ENCODE data around the gene UBE2C. TPM values are rescaled to one million over a fixed set of nuclear protein-coding genes. Genes with fewer than 3 reads are reported as not detected.

The UBE2C gene
- total RNA-seq, 1 experiment from 2014 or later = 268 TPM

- H3K4me1 Mint-ChIP-seq = no peaks in the 10 kb centered on the region
- no peak overlapping the region for H3K9ac ChIP-seq (ENCODE audit: extremely low read depth, insufficient read length, low read length)
- H2BK120ac ChIP-seq (ENCODE audit: low read depth, low read length, poor library complexity, severe bottlenecking) = no peak overlapping the region
- no peaks in the 10 kb centered on the region for H3K79me1 ChIP-seq (ENCODE audit: insufficient read depth, low read depth, low read length, poor library complexity, severe bottlenecking)
- no peak overlapping the region for H4K8ac ChIP-seq (replicated peaks; ENCODE audit: insufficient read length, low read depth, low read length)
- H2BK15ac ChIP-seq (ENCODE audit: low read depth, low read length) = no peak overlapping the region
- no peaks in the 10 kb centered on the region for H4K20me1 ChIP-seq (ENCODE audit: control insufficient read depth, insufficient read depth, insufficient read length)
- peaks cover 0 to 4% (median 0%) of the 10 kb centered on the region in 3 experiments; a peak in 1 of 7 replicates for H3K36me3 Mint-ChIP-seq (ENCODE audit: insufficient read depth in 1 of 3, low read depth in 3 of 3)
- no peaks in the 10 kb centered on the region for H3K9me3 ChIP-seq (ENCODE audit: control insufficient read depth, low read depth, low read length)
- H4K91ac ChIP-seq (ENCODE audit: insufficient read length, low read depth, low read length) = no peak overlapping the region
- no peaks in the 10 kb centered on the region for H3K4me1 ChIP-seq (ENCODE audit: insufficient read depth, low read length)
- no peaks in the 10 kb centered on the region for H3K79me2 ChIP-seq (ENCODE audit: insufficient read depth, low read length)
- no CpG with 5 or more reads among the region's 5 CpGs for WGBS (ENCODE audit: extremely low coverage, insufficient read length, low lambda C conversion rate)
- no peak overlapping the region; a peak in 1 of 7 replicates for H3K27ac Mint-ChIP-seq
- no peak overlapping the region for H3K14ac ChIP-seq (ENCODE audit: insufficient read depth, low read length)
- H3K27ac ChIP-seq (ENCODE audit: insufficient read length, low read depth, low read length) = no peak overlapping the region
- DNase-seq = no peak
- H3K18ac ChIP-seq (ENCODE audit: insufficient read length, low read depth, low read length) = no peak overlapping the region
- no peak overlapping the region for H2AFZ ChIP-seq (ENCODE audit: low read length)
- H2AK5ac ChIP-seq (ENCODE audit: insufficient read length, low read length) = no peak overlapping the region
- no peak for TF ChIP-seq CTCF (conservative IDR thresholded peaks at IDR 0.05)
- no peak overlapping the region for H2BK5ac ChIP-seq (ENCODE audit: insufficient read length, low read length)
- no peak overlapping the region for H3K4me2 ChIP-seq (ENCODE audit: insufficient read depth, insufficient read length, low read length)
- H3K4ac ChIP-seq (ENCODE audit: low read depth, low read length) = no peak overlapping the region
- H3K23me2 ChIP-seq (ENCODE audit: insufficient read length, low read depth, low read length, poor library complexity, severe bottlenecking) = no peaks in the 10 kb centered on the region
- no peak overlapping the region for H3T11ph ChIP-seq (ENCODE audit: low read length)
- H2BK12ac ChIP-seq (ENCODE audit: insufficient read length, low read depth, low read length) = no peak overlapping the region
- H2BK20ac ChIP-seq (ENCODE audit: low read depth, low read length, poor library complexity, severe bottlenecking) = no peak overlapping the region
- H3K23ac ChIP-seq (ENCODE audit: insufficient read length, low read depth, low read length) = no peak overlapping the region
- no peak overlapping the region for H3K56ac ChIP-seq (ENCODE audit: insufficient read length, low read depth, low read length)
- no peaks in the 10 kb centered on the region for H3K27me3 ChIP-seq (ENCODE audit: insufficient read depth, low read length)
- no peak overlapping the region for H4K5ac ChIP-seq (ENCODE audit: insufficient read length, low read depth, low read length)
- no peak overlapping the region for H3K4me3 Mint-ChIP-seq
- H3K27me3 Mint-ChIP-seq (ENCODE audit: low read depth) = no peaks in the 10 kb centered on the region
- H3K9me3 Mint-ChIP-seq = no peaks in the 10 kb centered on the region
Measured at GRCh38 chr20:45866454-45866853, 54.0 kb downstream of the UBE2C start.

Other genes with a start within 250 kb of the UBE2C start
- gene WFDC8, start 233.4 kb upstream of the UBE2C start, total RNA-seq (2021) = not detected in 2 replicates
- gene WFDC10A, start 182.9 kb upstream of the UBE2C start, total RNA-seq (2021) = not detected in 2 replicates
- gene WFDC9, start 181.4 kb upstream of the UBE2C start, total RNA-seq (2021) = not detected in 2 replicates
- not detected in 2 replicates for gene WFDC11, start 142.4 kb upstream of the UBE2C start, total RNA-seq (2021)
- gene WFDC13, start 110.6 kb upstream of the UBE2C start, total RNA-seq (2021) = not detected in 2 replicates
- not detected in 2 replicates for gene WFDC10B, start 107.6 kb upstream of the UBE2C start, total RNA-seq (2021)
- not detected in 2 replicates for gene SPINT4, start 90.3 kb upstream of the UBE2C start, total RNA-seq (2021)
- 0.35 TPM in 1 of 2 replicates, not detected in the other for gene WFDC3, start 20.8 kb upstream of the UBE2C start, total RNA-seq (2021)
- 35.5 and 36.3 TPM in 2 replicates for gene DNTTIP1, start 20.7 kb upstream of the UBE2C start, total RNA-seq (2021)
- gene TNNC2, start 14.7 kb downstream of the UBE2C start, total RNA-seq (2021) = 3.1 and 4.6 TPM in 2 replicates
- 18.9 and 20.5 TPM in 2 replicates for gene SNX21, start 21.2 kb downstream of the UBE2C start, total RNA-seq (2021)
- gene ACOT8, start 44.7 kb downstream of the UBE2C start, total RNA-seq (2021) = 26.7 and 30.3 TPM in 2 replicates
- 8.0 and 8.2 TPM in 2 replicates for gene ZSWIM3, start 45.0 kb downstream of the UBE2C start, total RNA-seq (2021)
- gene ZSWIM1, start 68.6 kb downstream of the UBE2C start, total RNA-seq (2021) = 12.0 and 13.0 TPM in 2 replicates
- gene SPATA25, start 75.0 kb downstream of the UBE2C start, total RNA-seq (2021) = 1.8 and 2.4 TPM in 2 replicates
- 5.4 and 5.8 TPM in 2 replicates for gene NEURL2, start 78.6 kb downstream of the UBE2C start, total RNA-seq (2021)
- 59.6 and 64.4 TPM in 2 replicates for gene CTSA, start 78.7 kb downstream of the UBE2C start, total RNA-seq (2021)
- 61.4 and 62.5 TPM in 2 replicates for gene PLTP, start 99.5 kb downstream of the UBE2C start, total RNA-seq (2021)
- gene PCIF1, start 122.0 kb downstream of the UBE2C start, total RNA-seq (2021) = 26.6 and 26.8 TPM in 2 replicates
- 19.7 and 21.1 TPM in 2 replicates for gene ZNF335, start 159.6 kb downstream of the UBE2C start, total RNA-seq (2021)
- gene MMP9, start 196.3 kb downstream of the UBE2C start, total RNA-seq (2021) = 2.0 and 2.7 TPM in 2 replicates
- 7.3 and 8.7 TPM in 2 replicates for gene SLC12A5, start 216.6 kb downstream of the UBE2C start, total RNA-seq (2021)